ENCODE data around the gene CHAF1A. TPM values are rescaled to one million over a fixed set of nuclear protein-coding genes. Genes with fewer than 3 reads are reported as not detected.

Gene CHAF1A
- total RNA-seq, 3 donors from 2014 or later = 6.3 to 8.2 (median 7.9) TPM

DNA sequence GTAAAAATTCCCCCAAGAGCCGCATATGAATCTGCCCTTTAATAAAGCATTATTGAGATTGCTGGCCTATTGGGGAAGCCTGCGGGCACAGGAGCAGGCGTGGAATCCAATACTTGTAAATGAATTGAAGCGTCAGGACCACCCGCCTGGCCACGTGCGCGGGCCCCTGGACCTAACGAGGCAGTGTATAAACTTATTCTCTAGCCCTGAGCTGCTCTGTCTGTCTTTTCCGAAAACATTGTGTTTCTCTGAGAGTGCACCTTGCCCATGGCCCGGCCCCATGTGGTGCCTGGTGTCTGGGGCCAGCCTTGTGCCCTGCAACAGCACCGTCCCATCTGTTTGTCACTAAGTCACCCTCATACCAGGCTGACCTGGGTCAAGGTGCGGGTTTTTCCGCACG is 40.7 kb downstream of the CHAF1A start:
- Histone ChIP-seq H3K27me3 (no peaks in the 10 kb centered on the region), H3K36me3 (peaks cover 23% of the 10 kb centered on the region), H3K9me3 (no peaks in the 10 kb centered on the region), H3K27ac (no peak overlapping the region), H3K4me3 (no peak overlapping the region), H3K4me1 (no peaks in the 10 kb centered on the region)
- no peak for DNase-seq (ENCODE audit: low spot score in 2 of 2)
- no peak for TF ChIP-seq POLR2A (IDR thresholded peaks at IDR 0.05)
- no peak for TF ChIP-seq CTCF (IDR thresholded peaks at IDR 0.05)
- TF ChIP-seq POLR2AphosphoS5 (IDR thresholded peaks at IDR 0.05) = no peak
- intact Hi-C loops (cut with DNase I; ENCODE audit: low total_unique reads) = no loop called here

GRCh38 chr19:4443966-4444764 is 41.7 kb downstream of the CHAF1A start:
- intact Hi-C loops (cut with DNase I; ENCODE audit: low total_unique reads) = no loop called here
- DNase-seq (ENCODE audit: low spot score in 2 of 2) = no peak
- Histone ChIP-seq H3K27me3 (no peaks in the 10 kb centered on the region), H3K9me3 (no peaks in the 10 kb centered on the region), H3K4me1 (no peaks in the 10 kb centered on the region), H3K36me3 (peaks cover 26% of the 10 kb centered on the region), H3K27ac (no peak overlapping the region), H3K4me3 (no peak overlapping the region)
- TF ChIP-seq POLR2AphosphoS5 (IDR thresholded peaks at IDR 0.05) = no peak
- TF ChIP-seq POLR2A (IDR thresholded peaks at IDR 0.05) = no peak
- TF ChIP-seq CTCF (IDR thresholded peaks at IDR 0.05) = no peak

- H3K36me3 ChIP-seq = peaks cover 26% of the 10 kb centered on the region
- no peaks in the 10 kb centered on the region for H3K4me1 ChIP-seq
- intact Hi-C loops (cut with DNase I; ENCODE audit: low total_unique reads) = no loop called here
- no peaks in the 10 kb centered on the region for H3K27me3 ChIP-seq
- H3K9me3 ChIP-seq = no peaks in the 10 kb centered on the region
- no peak overlapping the region for H3K27ac ChIP-seq
- no peak overlapping the region for H3K4me3 ChIP-seq
- no peak for TF ChIP-seq CTCF (IDR thresholded peaks at IDR 0.05)
- TF ChIP-seq POLR2AphosphoS5 (IDR thresholded peaks at IDR 0.05) = no peak
- TF ChIP-seq POLR2A (IDR thresholded peaks at IDR 0.05) = no peak
- no peak for DNase-seq (ENCODE audit: low spot score in 2 of 2)
Measured at GRCh38 chr19:4444765-4445741, 42.6 kb downstream of the CHAF1A start.

- intact Hi-C loops (cut with DNase I; ENCODE audit: low total_unique reads) = no loop called here
- no peak for TF ChIP-seq CTCF (IDR thresholded peaks at IDR 0.05)
- TF ChIP-seq POLR2A (IDR thresholded peaks at IDR 0.05) = no peak
- no peak for TF ChIP-seq POLR2AphosphoS5 (IDR thresholded peaks at IDR 0.05)
- no peak for DNase-seq (ENCODE audit: low spot score in 2 of 2)
- H3K27me3 ChIP-seq = no peaks in the 10 kb centered on the region
- no peaks in the 10 kb centered on the region for H3K4me1 ChIP-seq
- H3K27ac ChIP-seq = no peak overlapping the region
- H3K9me3 ChIP-seq = no peaks in the 10 kb centered on the region
- H3K36me3 ChIP-seq = peaks cover 26% of the 10 kb centered on the region
- no peak overlapping the region for H3K4me3 ChIP-seq
Measured at GRCh38 chr19:4445963-4446703, 43.7 kb downstream of the CHAF1A start.

Data from breast epithelium (tissue), 4 donors.